B cell (primary cell): ENCODE measurements around the gene PADI3. TPM values are rescaled to one million over a fixed set of nuclear protein-coding genes. Genes with fewer than 3 reads are reported as not detected.
A peak's percentile ranks its signal among the peaks of the same experiment; 100 is the strongest.

Experiments used
- ATAC-seq: fragments of 200-7000 bp; cut with Tn5 transposase; one replicate; pipeline ENCODE4 v1.10.0; 2021; ENCODE audit warnings: low read depth, mild to moderate bottlenecking, moderate number of reproducible peaks, moderate library complexity
- CTCF ChIA-PET: fragments of 350-600 bp; sonication (Branson Sonifier 250); formaldehyde crosslinking; loops from one replicate; lab custom pipeline; 2021; ENCODE audit warnings: antibody characterized with exemption, inconsistent platforms; lab: Charles Lee
- POLR2A ChIA-PET: fragments of 350-600 bp; sonication (Branson Sonifier 250); formaldehyde crosslinking; loops from one replicate; lab custom pipeline; 2021; ENCODE audit warnings: antibody characterized with exemption; lab: Charles Lee
- DNase-seq: peaks from one replicate; pipeline ENCODE4 v3.0.0; 2013
- H2AFZ ChIP-seq: 2 replicates; pipeline ENCODE4 v1.6.1; 2012; ENCODE audit warnings: mild to moderate bottlenecking, low read depth, low read length; ENCODE audit not compliant: insufficient read depth, poor library complexity, severe bottlenecking
- H3K27ac ChIP-seq, 2 donors: 1 replicate in 1 of 2; 2 replicates in 1 of 2; pipeline ENCODE4 v1.5.1; 2012 to 2013; ENCODE audit warnings: low read length in 2 of 2, mild to moderate bottlenecking in 2 of 2, moderate library complexity in 1 of 2
- H3K27me3 ChIP-seq, 4 experiments: fragments of 200-600 bp in 1 of 4; sonication (generic) in 1 of 4; replicated peaks in 1 of 4; 1 replicate in 2 of 4; 2 replicates in 2 of 4; pipeline versions ENCODE4 v1.6.1 to v1.7.0; 2013 to 2016; ENCODE audit warnings: low read length in 3 of 4, mild to moderate bottlenecking in 2 of 4, mixed read lengths in 1 of 4, moderate library complexity in 1 of 4; ENCODE audit not compliant: insufficient read depth in 4 of 4, control insufficient read depth in 3 of 4; ENCODE audit errors: control extremely low read depth in 1 of 4
- H3K36me3 ChIP-seq, 2 experiments: replicated peaks in 1 of 2; 1 replicate in 1 of 2; 2 replicates in 1 of 2; pipeline versions ENCODE4 v1.6.1 to v1.7.1; 2013; ENCODE audit warnings: low read length in 1 of 2; ENCODE audit not compliant: insufficient read depth in 2 of 2, control insufficient read depth in 1 of 2; ENCODE audit errors: control extremely low read depth in 1 of 2, extremely low read depth in 1 of 2
- H3K4me1 ChIP-seq, 2 donors: fragments of 200-600 bp in 1 of 2; sonication (generic) in 1 of 2; 1 replicate in 1 of 2; 2 replicates in 1 of 2; pipeline versions ENCODE4 v1.5.1 to v1.6.1; 2013 to 2017; ENCODE audit warnings: low read length in 2 of 2; ENCODE audit not compliant: control insufficient read depth in 2 of 2, insufficient read depth in 2 of 2
- H3K4me2 ChIP-seq: replicated peaks from 2 replicates; pipeline ENCODE3; 2012; ENCODE audit warnings: mild to moderate bottlenecking, low read depth, low read length; ENCODE audit not compliant: poor library complexity, severe bottlenecking
- H3K4me3 ChIP-seq, 5 experiments: fragments of 200-600 bp in 1 of 5; sonication (generic) in 1 of 5; 1 replicate in 3 of 5; 2 replicates in 2 of 5; pipeline versions ENCODE4 v1.5.1 to v1.7.0; 2011 to 2016; ENCODE audit warnings: low read length in 4 of 5, mild to moderate bottlenecking in 4 of 5, low read depth in 2 of 5, control low read depth in 1 of 5, moderate library complexity in 1 of 5; ENCODE audit not compliant: insufficient read depth in 1 of 5; ENCODE audit errors: control extremely low read depth in 1 of 5, extremely low read depth in 1 of 5
- H3K79me2 ChIP-seq: fragments of 200-600 bp; sonication (generic); one replicate; pipeline ENCODE4 v1.6.0; 2016; ENCODE audit warnings: low read length; ENCODE audit not compliant: control insufficient read depth, insufficient read depth
- H3K9ac ChIP-seq: fragments of 200-600 bp; sonication (generic); 2 replicates; pipeline ENCODE4 v1.6.1; 2017; ENCODE audit warnings: mild to moderate bottlenecking, low read length, moderate library complexity
- H3K9me3 ChIP-seq, 3 donors: one replicate each; pipeline versions ENCODE4 v1.6.1 to v1.7.1; 2013; ENCODE audit warnings: low read length in 2 of 3; ENCODE audit not compliant: control insufficient read depth in 2 of 3, insufficient read depth in 1 of 3; ENCODE audit errors: control extremely low read depth in 1 of 3
- H4K20me1 ChIP-seq: 2 replicates; pipeline ENCODE4 v1.6.0; 2012; ENCODE audit warnings: mild to moderate bottlenecking, low read length; ENCODE audit not compliant: insufficient read depth, control insufficient read depth, poor library complexity, severe bottlenecking
- H3K27ac Mint-ChIP-seq: one replicate; pipeline ENCODE4 v1.8.0; 2021; ENCODE audit warnings: mixed read lengths
- H3K27me3 Mint-ChIP-seq: one replicate; pipeline ENCODE4 v1.8.0; 2021; ENCODE audit warnings: mixed read lengths
- H3K4me1 Mint-ChIP-seq: one replicate; pipeline ENCODE4 v1.8.0; 2021; ENCODE audit warnings: mixed read lengths
- H3K4me3 Mint-ChIP-seq: one replicate; pipeline ENCODE4 v1.8.0; 2021; ENCODE audit warnings: mixed read lengths
- H3K9me3 Mint-ChIP-seq: one replicate; pipeline ENCODE4 v1.8.0; 2022; ENCODE audit warnings: mixed read lengths; ENCODE audit not compliant: insufficient read depth
- CTCF ChIP-seq: fragments of 200-600 bp; IDR thresholded peaks from one replicate; pipeline ENCODE4 v1.8.0; 2022; ENCODE audit warnings: antibody characterized with exemption, mild to moderate bottlenecking
- EZH2 ChIP-seq: IDR thresholded peaks from 2 replicates; pipeline ENCODE4 v1.6.1; 2012; ENCODE audit warnings: borderline replicate concordance, low read depth, mild to moderate bottlenecking, moderate library complexity, low read length; ENCODE audit not compliant: insufficient read depth, poor library complexity, severe bottlenecking
- WGBS: methylation state at CpG from one replicate; pipeline ENCODE4 v1.1.5; 2013; ENCODE audit warnings: missing lambda C conversion rate; ENCODE audit not compliant: insufficient coverage; 5-methylcytosine and 5-hydroxymethylcytosine counted together
- intact Hi-C: fragments of 100-400 bp; cut with micrococcal nuclease; formaldehyde crosslinking; loops from one replicate; pipeline ENCODE4 v1.10.0; 2022
- polyA plus RNA-seq: library from polyadenylated mRNA; depleted of rRNA; stranded (reverse); fragments of >200 nt; gene quantifications from 2 replicates; pipeline ENCODE4 v1.2.3, GENCODE V29; 2012
- total RNA-seq, 2 donors: library from RNA; stranded (reverse); fragments of 120-200 nt in 1 of 2; gene quantifications; 1 replicate in 1 of 2; 2 replicates in 1 of 2; pipeline versions ENCODE4 v1.2.3 to v1.2.4, GENCODE V29; 2013 to 2022

PADI3 gene
- total and polyA plus RNA-seq, 2 donors (not counting 1 experiment from before 2014, with no cell fraction given): not detected

DNA sequence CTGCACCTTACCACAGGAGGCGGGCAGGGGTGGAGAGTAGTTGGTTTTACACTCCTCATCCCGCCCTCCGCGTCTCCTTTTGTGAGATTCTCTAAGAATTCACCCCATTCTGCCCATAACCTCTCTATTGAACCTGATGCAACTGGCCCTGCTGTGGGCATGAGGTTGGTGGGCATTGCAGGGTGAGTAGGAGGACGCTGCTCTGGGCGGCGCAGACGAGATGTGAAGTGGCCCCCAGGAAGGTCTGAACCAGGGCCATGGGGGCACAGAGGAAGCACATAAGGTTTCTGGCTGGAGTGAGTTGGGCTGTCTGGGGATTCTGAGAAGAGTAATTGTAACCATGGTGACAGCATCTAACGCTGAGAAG, 35.1 kb upstream of the PADI3 start:
- Histone ChIP-seq H3K27ac (no peak overlapping the region), H2AFZ (no peak overlapping the region), H4K20me1 (no peaks in the 10 kb centered on the region), H3K9me3 (no peaks in the 10 kb centered on the region), H3K27me3 (peaks cover 0 to 23% (median 4%) of the 10 kb centered on the region in 4 experiments), H3K36me3 (no peaks in the 10 kb centered on the region), H3K4me3 (no peak overlapping the region), H3K4me2 (no peak overlapping the region), H3K79me2 (no peaks in the 10 kb centered on the region), H3K9ac (no peak overlapping the region), H3K4me1 (peaks cover 10 to 14% of the 10 kb centered on the region in 2 donors)
- WGBS: 92% methylated on average over 4 of the region's 9 CpGs
- peaks cover 21% of the 10 kb centered on the region for H3K4me1 Mint-ChIP-seq
- no peaks in the 10 kb centered on the region for H3K9me3 Mint-ChIP-seq
- intact Hi-C loops: no loop called here
- ChIA-PET POLR2A (no interaction called here), CTCF (interaction anchor here (0.9 kb wide), 1 partner anchor 24 kb away, joined by 3 read pairs; no protein-coding TSS in a partner anchor)
- H3K27me3 Mint-ChIP-seq: peaks cover 36% of the 10 kb centered on the region
- H3K4me3 Mint-ChIP-seq: no peak overlapping the region
- ATAC-seq (no peak), DNase-seq (no peak)
- H3K27ac Mint-ChIP-seq: no peak overlapping the region
- TF ChIP-seq EZH2 (no peak), CTCF (no peak)

- Histone ChIP-seq H3K36me3 (no peaks in the 10 kb centered on the region), H3K9me3 (no peaks in the 10 kb centered on the region), H3K79me2 (no peaks in the 10 kb centered on the region), H3K4me1 (peaks cover 10 to 14% of the 10 kb centered on the region in 2 donors), H4K20me1 (no peaks in the 10 kb centered on the region), H3K4me2 (no peak overlapping the region), H2AFZ (no peak overlapping the region), H3K4me3 (no peak overlapping the region), H3K27me3 (peaks cover 0 to 26% (median 4%) of the 10 kb centered on the region in 4 experiments), H3K9ac (no peak overlapping the region), H3K27ac (no peak overlapping the region)
- Mint-ChIP-seq H3K4me3 (no peak overlapping the region), H3K27me3 (peaks cover 36% of the 10 kb centered on the region), H3K4me1 (peaks cover 17% of the 10 kb centered on the region), H3K27ac (no peak overlapping the region), H3K9me3 (no peaks in the 10 kb centered on the region)
- no peak for DNase-seq
- ChIA-PET CTCF (no interaction called here), POLR2A (no interaction called here)
- peak; percentile 51 for ATAC-seq
- WGBS: 96% methylated on average over 3 of the region's 5 CpGs
- intact Hi-C loops: no loop called here
- TF ChIP-seq EZH2 (no peak), CTCF (no peak)
These were observed 33.9 kb upstream of the PADI3 start for GRCh38 chr1:17214876-17215544.
